ENCODE measurements around the gene E2F4.

The E2F4 gene

GRCh38 chr16:67199808-67200198 is 7.8 kb downstream of the E2F4 start:
- no peak for DNase-seq

DNA sequence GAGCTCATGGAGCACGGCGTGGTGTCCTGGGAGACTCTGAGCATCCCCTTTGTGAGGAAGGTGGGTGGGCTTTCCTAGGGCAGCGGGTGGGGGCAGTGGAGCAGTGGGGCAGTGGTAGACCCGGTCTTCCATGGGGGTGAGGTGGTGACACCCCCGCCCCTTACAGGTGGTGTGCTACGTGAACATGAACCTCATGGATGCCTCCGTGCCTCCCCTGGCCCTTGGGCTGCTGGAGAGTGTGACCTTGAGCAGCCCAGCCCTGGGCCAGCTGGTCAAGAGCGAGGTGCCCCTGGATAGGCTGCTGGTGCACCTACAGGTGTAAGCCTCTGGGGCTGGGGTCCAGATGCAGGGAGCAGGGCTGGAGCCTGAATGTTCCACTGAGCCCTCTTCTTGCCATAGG is 8.5 kb downstream of the E2F4 start:
- H3K9ac ChIP-seq (ENCODE audit: low read length) = no peak overlapping the region
- no peak for DNase-seq
- H3K9me2 ChIP-seq (replicated peaks; ENCODE audit: insufficient read depth, low read length) = no peaks in the 10 kb centered on the region
- 0 out of 2 replicates have a peak, but pooled peaks cover 11% of the 10 kb centered on the region for H3K36me3 ChIP-seq (replicated peaks; ENCODE audit: insufficient read depth, low read length)
- no peaks in the 10 kb centered on the region for H3F3A ChIP-seq (ENCODE audit: insufficient read depth, low read length)
- H3K9me3 ChIP-seq (replicated peaks; ENCODE audit: insufficient read depth, low read length) = no peaks in the 10 kb centered on the region
- H3K4me2 ChIP-seq (ENCODE audit: low read depth, low read length) = no peak overlapping the region
- peaks cover 14% of the 10 kb centered on the region for H3K79me2 ChIP-seq (ENCODE audit: low read length)
- TF ChIP-seq EZH2phosphoT487 (IDR thresholded peaks at IDR 0.05; ENCODE audit: low read length) = no peak
- no peak for TF ChIP-seq EZH2 (optimal IDR thresholded peaks at IDR 0.05; ENCODE audit: low read depth, low read length)
- no peak for TF ChIP-seq CTCF (IDR thresholded peaks at IDR 0.05; ENCODE audit: low read length)
- H3K4me1 ChIP-seq (ENCODE audit: low read length) = no peaks in the 10 kb centered on the region
- H3K4me3 ChIP-seq (ENCODE audit: low read length) = no peak overlapping the region
- no peaks in the 10 kb centered on the region for H4K20me1 ChIP-seq (ENCODE audit: insufficient read depth, low read length)
- no peaks in the 10 kb centered on the region for H3K27me3 ChIP-seq (replicated peaks; ENCODE audit: insufficient read depth, low read length)
- no peak overlapping the region for H2AFZ ChIP-seq (ENCODE audit: low read length)
- H3K27ac ChIP-seq (ENCODE audit: low read length) = no peak overlapping the region

More at GRCh38 chr16:67199808-67200198, 7.8 kb downstream of the E2F4 start:
- Histone ChIP-seq H3K4me3 (ENCODE audit: low read length) (no peak overlapping the region), H3K36me3 (replicated peaks; ENCODE audit: insufficient read depth, low read length) (0 out of 2 replicates have a peak, but pooled peaks cover 11% of the 10 kb centered on the region), H3K4me1 (ENCODE audit: low read length) (no peaks in the 10 kb centered on the region), H3K27ac (ENCODE audit: low read length) (no peak overlapping the region), H2AFZ (ENCODE audit: low read length) (no peak overlapping the region), H3K9me2 (replicated peaks; ENCODE audit: insufficient read depth, low read length) (no peaks in the 10 kb centered on the region), H3K9me3 (replicated peaks; ENCODE audit: insufficient read depth, low read length) (no peaks in the 10 kb centered on the region), H3K27me3 (replicated peaks; ENCODE audit: insufficient read depth, low read length) (no peaks in the 10 kb centered on the region), H3F3A (ENCODE audit: insufficient read depth, low read length) (no peaks in the 10 kb centered on the region), H4K20me1 (ENCODE audit: insufficient read depth, low read length) (no peaks in the 10 kb centered on the region), H3K9ac (ENCODE audit: low read length) (no peak overlapping the region), H3K79me2 (ENCODE audit: low read length) (peaks cover 20% of the 10 kb centered on the region), H3K4me2 (ENCODE audit: low read depth, low read length) (no peak overlapping the region)
- no peak for TF ChIP-seq EZH2 (optimal IDR thresholded peaks at IDR 0.05; ENCODE audit: low read depth, low read length)

DNA sequence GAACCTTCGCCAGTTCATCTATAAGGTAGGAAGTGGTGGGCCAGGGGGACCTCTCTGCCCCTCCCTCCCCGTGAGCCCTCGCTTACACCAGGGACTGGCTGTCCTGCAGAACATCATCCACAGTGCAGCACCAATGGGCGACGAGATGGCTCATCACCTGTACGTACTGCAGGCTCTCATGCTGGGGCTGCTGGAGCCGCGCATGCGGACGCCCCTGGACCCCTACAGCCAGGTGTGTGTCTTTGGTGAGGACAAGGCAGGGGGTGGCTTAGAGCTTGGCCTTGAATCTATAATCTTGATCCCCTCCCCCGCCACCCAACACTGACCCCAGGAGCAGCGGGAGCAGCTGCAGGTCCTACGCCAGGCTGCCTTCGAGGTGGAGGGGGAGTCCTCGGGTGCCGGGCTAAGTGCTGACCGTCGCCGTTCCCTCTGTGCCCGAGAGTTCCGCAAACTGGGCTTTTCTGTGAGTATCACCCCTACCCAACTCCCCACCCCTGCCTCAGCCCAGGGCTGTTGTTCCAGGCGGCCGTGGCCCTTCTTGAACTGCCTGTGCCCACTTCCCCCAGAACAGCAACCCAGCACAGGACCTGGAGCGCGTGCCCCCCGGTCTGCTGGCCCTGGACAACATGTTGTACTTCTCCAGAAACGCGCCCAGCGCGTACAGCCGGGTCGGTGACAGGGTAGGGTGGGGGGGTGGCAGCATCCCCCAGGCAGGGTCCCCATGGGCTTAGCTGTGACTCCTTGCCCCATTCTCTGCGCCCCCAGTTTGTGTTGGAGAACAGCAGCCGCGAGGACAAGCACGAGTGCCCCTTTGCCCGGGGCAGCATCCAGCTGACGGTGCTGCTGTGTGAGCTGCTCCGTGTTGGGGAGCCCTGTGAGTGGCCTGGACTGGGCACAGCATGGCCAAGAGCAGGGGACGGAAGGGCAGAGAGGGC is 9.7 kb downstream of the E2F4 start:
- Histone ChIP-seq H3K36me3 (replicated peaks; ENCODE audit: insufficient read depth, low read length) (0 out of 2 replicates have a peak, but pooled peaks cover 4% of the 10 kb centered on the region), H3K27ac (ENCODE audit: low read length) (no peak overlapping the region), H3K4me1 (ENCODE audit: low read length) (no peaks in the 10 kb centered on the region), H3K4me2 (ENCODE audit: low read depth, low read length) (no peak overlapping the region), H3K9me2 (replicated peaks; ENCODE audit: insufficient read depth, low read length) (no peaks in the 10 kb centered on the region), H4K20me1 (ENCODE audit: insufficient read depth, low read length) (no peaks in the 10 kb centered on the region), H3F3A (ENCODE audit: insufficient read depth, low read length) (no peaks in the 10 kb centered on the region), H3K79me2 (ENCODE audit: low read length) (0 out of 2 replicates have a peak, but pooled peaks cover 6% of the 10 kb centered on the region), H2AFZ (ENCODE audit: low read length) (no peak overlapping the region), H3K9me3 (replicated peaks; ENCODE audit: insufficient read depth, low read length) (no peaks in the 10 kb centered on the region), H3K9ac (ENCODE audit: low read length) (no peak overlapping the region), H3K4me3 (ENCODE audit: low read length) (no peak overlapping the region), H3K27me3 (replicated peaks; ENCODE audit: insufficient read depth, low read length) (no peaks in the 10 kb centered on the region)
- TF ChIP-seq CTCF (IDR thresholded peaks at IDR 0.05; ENCODE audit: low read length) (no peak), EZH2 (optimal IDR thresholded peaks at IDR 0.05; ENCODE audit: low read depth, low read length) (no peak), EZH2phosphoT487 (IDR thresholded peaks at IDR 0.05; ENCODE audit: low read length) (no peak)
- no peak for DNase-seq

DNA sequence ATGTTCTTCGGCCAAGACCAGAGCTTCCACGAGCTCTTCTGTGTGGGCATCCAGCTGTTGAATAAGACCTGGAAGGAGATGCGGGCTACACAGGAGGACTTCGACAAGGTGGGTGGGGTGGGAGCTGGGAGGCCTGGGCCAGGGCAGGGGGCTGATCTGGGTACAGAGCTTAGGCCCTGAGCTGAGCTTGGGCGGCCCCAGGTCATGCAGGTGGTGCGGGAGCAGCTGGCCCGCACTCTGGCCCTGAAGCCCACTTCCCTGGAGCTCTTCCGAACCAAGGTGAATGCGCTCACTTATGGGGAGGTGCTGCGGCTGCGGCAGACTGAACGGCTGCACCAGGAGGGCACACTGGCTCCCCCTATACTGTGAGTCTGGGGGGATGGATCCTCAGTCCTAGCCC is 10.5 kb downstream of the E2F4 start:
- TF ChIP-seq EZH2phosphoT487 (IDR thresholded peaks at IDR 0.05; ENCODE audit: low read length) (no peak), CTCF (IDR thresholded peaks at IDR 0.05; ENCODE audit: low read length) (no peak), EZH2 (optimal IDR thresholded peaks at IDR 0.05; ENCODE audit: low read depth, low read length) (no peak)
- Histone ChIP-seq H3K9me3 (replicated peaks; ENCODE audit: insufficient read depth, low read length) (no peaks in the 10 kb centered on the region), H3F3A (ENCODE audit: insufficient read depth, low read length) (no peaks in the 10 kb centered on the region), H3K4me1 (ENCODE audit: low read length) (no peaks in the 10 kb centered on the region), H3K9me2 (replicated peaks; ENCODE audit: insufficient read depth, low read length) (no peaks in the 10 kb centered on the region), H3K4me3 (ENCODE audit: low read length) (no peak overlapping the region), H3K36me3 (replicated peaks; ENCODE audit: insufficient read depth, low read length) (no peaks in the 10 kb centered on the region), H3K9ac (ENCODE audit: low read length) (no peak overlapping the region), H2AFZ (ENCODE audit: low read length) (no peak overlapping the region), H3K27ac (ENCODE audit: low read length) (no peak overlapping the region), H3K27me3 (replicated peaks; ENCODE audit: insufficient read depth, low read length) (no peaks in the 10 kb centered on the region), H4K20me1 (ENCODE audit: insufficient read depth, low read length) (no peaks in the 10 kb centered on the region), H3K4me2 (ENCODE audit: low read depth, low read length) (no peak overlapping the region), H3K79me2 (ENCODE audit: low read length) (0 out of 2 replicates have a peak, but pooled peaks cover 1% of the 10 kb centered on the region)
- no peak for DNase-seq

Data from MM.1S (cell line).